ENCODE data around the gene POU2F1. TPM values are rescaled to one million over a fixed set of nuclear protein-coding genes. Genes with fewer than 3 reads are reported as not detected.

The POU2F1 gene
- total RNA-seq, 1 donor from 2014 or later = 68.0 TPM

DNA sequence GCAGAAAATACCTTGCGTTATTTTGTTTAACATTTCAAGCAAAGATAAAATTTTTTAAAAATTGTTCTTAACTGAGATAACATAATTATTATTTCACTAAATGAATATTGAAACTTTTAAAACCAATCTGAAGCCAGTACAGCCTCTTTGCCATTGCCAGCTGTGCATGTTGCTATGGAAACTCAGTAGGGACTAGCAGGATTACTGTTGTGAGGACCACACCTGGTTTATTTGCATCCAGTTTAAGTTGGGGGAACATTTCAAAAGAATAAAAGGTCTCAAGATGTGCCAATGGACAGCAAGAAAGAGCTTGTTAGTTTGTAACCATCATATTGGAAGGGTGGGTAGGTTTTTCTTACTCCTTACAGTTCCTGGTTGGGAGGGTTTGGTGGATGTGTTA lies 80.7 kb downstream of the POU2F1 start:
- Histone ChIP-seq H3K27me3 (no peaks in the 10 kb centered on the region), H3K4me3 (no peak overlapping the region), H3K36me3 (no peaks in the 10 kb centered on the region), H4K20me1 (ENCODE audit: low read depth) (peaks cover 67% of the 10 kb centered on the region), H3K27ac (peak overlapping the region; percentile 27), H3K9me3 (ENCODE audit: low read depth) (no peaks in the 10 kb centered on the region), H3K79me2 (ENCODE audit: low read depth) (peaks cover 100% of the 10 kb centered on the region), H3K4me2 (peak overlapping the region; percentile 5), H3K9ac (no peak overlapping the region), H2AFZ (replicated peaks) (no peak overlapping the region), H3F3A (ENCODE audit: low read depth) (peaks cover 20% of the 10 kb centered on the region), H3K4me1 (peaks cover 39% of the 10 kb centered on the region)
- TF ChIP-seq EZH2phosphoT487 (IDR thresholded peaks at IDR 0.05) (no peak), EZH2 (IDR thresholded peaks at IDR 0.05) (no peak)
- TF ChIP-seq, protein P1, sequence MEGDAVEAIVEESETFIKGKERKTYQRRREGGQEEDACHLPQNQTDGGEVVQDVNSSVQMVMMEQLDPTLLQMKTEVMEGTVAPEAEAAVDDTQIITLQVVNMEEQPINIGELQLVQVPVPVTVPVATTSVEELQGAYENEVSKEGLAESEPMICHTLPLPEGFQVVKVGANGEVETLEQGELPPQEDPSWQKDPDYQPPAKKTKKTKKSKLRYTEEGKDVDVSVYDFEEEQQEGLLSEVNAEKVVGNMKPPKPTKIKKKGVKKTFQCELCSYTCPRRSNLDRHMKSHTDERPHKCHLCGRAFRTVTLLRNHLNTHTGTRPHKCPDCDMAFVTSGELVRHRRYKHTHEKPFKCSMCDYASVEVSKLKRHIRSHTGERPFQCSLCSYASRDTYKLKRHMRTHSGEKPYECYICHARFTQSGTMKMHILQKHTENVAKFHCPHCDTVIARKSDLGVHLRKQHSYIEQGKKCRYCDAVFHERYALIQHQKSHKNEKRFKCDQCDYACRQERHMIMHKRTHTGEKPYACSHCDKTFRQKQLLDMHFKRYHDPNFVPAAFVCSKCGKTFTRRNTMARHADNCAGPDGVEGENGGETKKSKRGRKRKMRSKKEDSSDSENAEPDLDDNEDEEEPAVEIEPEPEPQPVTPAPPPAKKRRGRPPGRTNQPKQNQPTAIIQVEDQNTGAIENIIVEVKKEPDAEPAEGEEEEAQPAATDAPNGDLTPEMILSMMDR (IDR thresholded peaks at IDR 0.05) = no peak
- H3K27me3 Mint-ChIP-seq (ENCODE audit: insufficient read depth, low read depth) = no peaks in the 10 kb centered on the region
- H3K27ac Mint-ChIP-seq = no peak overlapping the region
- peaks cover 3% of the 10 kb centered on the region for H3K9me3 Mint-ChIP-seq
- peak; percentile 45 for DNase-seq (ENCODE audit: low spot score)
- no peak overlapping the region for H3K4me3 Mint-ChIP-seq
- H3K4me1 Mint-ChIP-seq = peaks cover 29% of the 10 kb centered on the region
- peaks cover 3% of the 10 kb centered on the region for H3K36me3 Mint-ChIP-seq

DNA sequence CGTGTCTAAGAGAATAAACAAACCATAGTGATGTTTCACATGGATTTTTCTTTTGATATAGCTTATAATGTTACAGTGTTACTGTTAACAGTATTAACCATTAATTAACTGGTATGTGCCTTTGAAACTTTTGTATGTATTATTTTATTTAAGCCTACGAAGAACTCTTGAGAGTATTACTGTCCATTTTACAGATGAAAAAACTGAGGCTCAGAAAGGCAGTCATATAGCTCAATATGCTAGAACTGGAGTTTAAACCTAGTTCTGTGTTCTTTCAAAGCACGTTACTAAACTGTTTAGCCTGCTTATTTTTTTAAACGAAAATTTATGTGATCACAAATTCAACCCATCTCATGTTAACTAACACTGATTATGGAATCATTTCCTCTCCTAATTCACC lies 83.5 kb downstream of the POU2F1 start:
- Histone ChIP-seq H2AFZ (replicated peaks) (no peak overlapping the region), H3K9ac (no peak overlapping the region), H3K4me2 (no peak overlapping the region), H3K27ac (no peak overlapping the region), H3K79me2 (ENCODE audit: low read depth) (peaks cover 100% of the 10 kb centered on the region), H3K9me3 (ENCODE audit: low read depth) (no peaks in the 10 kb centered on the region), H4K20me1 (ENCODE audit: low read depth) (peaks cover 68% of the 10 kb centered on the region), H3K4me3 (no peak overlapping the region), H3K4me1 (peaks cover 25% of the 10 kb centered on the region), H3K36me3 (no peaks in the 10 kb centered on the region), H3K27me3 (no peaks in the 10 kb centered on the region), H3F3A (ENCODE audit: low read depth) (peaks cover 7% of the 10 kb centered on the region)
- Mint-ChIP-seq H3K9me3 (peaks cover 3% of the 10 kb centered on the region), H3K4me3 (no peak overlapping the region), H3K27ac (no peak overlapping the region), H3K4me1 (peaks cover 20% of the 10 kb centered on the region), H3K36me3 (peaks cover 3% of the 10 kb centered on the region), H3K27me3 (ENCODE audit: insufficient read depth, low read depth) (no peaks in the 10 kb centered on the region)
- DNase-seq (ENCODE audit: low spot score) = no peak
- TF ChIP-seq EZH2phosphoT487 (IDR thresholded peaks at IDR 0.05) (no peak), EZH2 (IDR thresholded peaks at IDR 0.05) (no peak)
- TF ChIP-seq, protein P1 (IDR thresholded peaks at IDR 0.05) = no peak

DNA sequence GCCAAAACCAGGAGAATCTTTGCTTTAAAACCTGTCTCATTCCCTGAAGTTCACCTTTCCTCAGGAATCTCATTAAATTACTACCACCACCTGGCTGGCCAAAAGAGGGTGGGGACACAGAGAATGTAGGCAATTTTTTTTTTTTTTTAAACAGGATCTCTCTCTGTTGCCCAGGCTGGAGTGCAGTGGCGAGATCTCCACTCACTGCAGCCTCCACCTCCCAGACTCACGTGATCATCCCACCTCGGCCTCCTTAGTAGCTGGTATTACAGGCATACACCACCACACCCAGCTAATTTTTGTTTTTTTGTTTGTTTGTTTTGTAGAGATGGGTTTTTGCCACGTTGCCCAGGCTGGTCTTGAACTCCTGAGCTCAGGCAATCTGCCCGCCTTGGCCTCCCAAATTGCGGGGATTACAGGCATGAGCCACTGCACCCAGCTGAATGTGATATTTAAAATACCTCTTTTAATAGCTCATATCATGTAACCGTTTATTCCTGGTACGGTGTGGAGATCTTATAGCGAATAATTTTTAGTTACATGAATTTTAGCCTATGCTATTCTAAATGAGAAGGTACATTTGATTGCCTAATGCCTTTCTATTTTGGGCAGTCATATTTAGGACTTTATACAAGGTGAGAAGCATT lies 84.5 kb downstream of the POU2F1 start:
- H3K36me3 Mint-ChIP-seq = peaks cover 2% of the 10 kb centered on the region

More for the DNA sequence above, 84.5 kb downstream of the POU2F1 start:
- H3K27me3 Mint-ChIP-seq (ENCODE audit: insufficient read depth, low read depth) = no peaks in the 10 kb centered on the region
- Histone ChIP-seq H3K4me2 (no peak overlapping the region), H3K27ac (no peak overlapping the region), H4K20me1 (ENCODE audit: low read depth) (peaks cover 68% of the 10 kb centered on the region), H3F3A (ENCODE audit: low read depth) (peaks cover 7% of the 10 kb centered on the region), H3K9me3 (ENCODE audit: low read depth) (no peaks in the 10 kb centered on the region), H3K79me2 (ENCODE audit: low read depth) (peaks cover 100% of the 10 kb centered on the region), H3K36me3 (no peaks in the 10 kb centered on the region), H3K27me3 (no peaks in the 10 kb centered on the region), H2AFZ (replicated peaks) (no peak overlapping the region), H3K4me3 (no peak overlapping the region), H3K9ac (no peak overlapping the region), H3K4me1 (peaks cover 34% of the 10 kb centered on the region)
- DNase-seq (ENCODE audit: low spot score) = no peak
- H3K27ac Mint-ChIP-seq = no peak overlapping the region
- TF ChIP-seq EZH2 (IDR thresholded peaks at IDR 0.05) (no peak), EZH2phosphoT487 (IDR thresholded peaks at IDR 0.05) (no peak)
- TF ChIP-seq, protein P1 (IDR thresholded peaks at IDR 0.05) = no peak
- H3K4me3 Mint-ChIP-seq = no peak overlapping the region
- peaks cover 22% of the 10 kb centered on the region for H3K4me1 Mint-ChIP-seq
- no peaks in the 10 kb centered on the region for H3K9me3 Mint-ChIP-seq

Measured in neural progenitor cell (in vitro differentiated cells).